OCI-LY1 (cell line): ENCODE measurements around the gene CMA1.
"Not testable (repeated sequence)": the region's sequence is repeated elsewhere in the genome, so short reads cannot be mapped to it uniquely, and the experiment has no call there.

Source experiments
- H2AFZ ChIP-seq: fragments of 200-600 bp; sonication (generic), shearing (Covaris generic); 2 replicates; pipeline ENCODE4 v1.6.0; 2014; ENCODE audit warnings: antibody characterized with exemption, mild to moderate bottlenecking, low read length
- H3F3A ChIP-seq: fragments of 200-600 bp; sonication (generic), shearing (Covaris generic); 2 replicates; pipeline ENCODE4 v1.6.0; 2014; ENCODE audit warnings: mild to moderate bottlenecking, antibody characterized with exemption, low read length, moderate library complexity; ENCODE audit not compliant: insufficient read depth
- H3K27ac ChIP-seq: fragments of 200-600 bp; sonication (generic); 2 replicates; pipeline ENCODE4 v1.5.1; 2014; ENCODE audit warnings: low read length, mixed run types, mild to moderate bottlenecking, low read depth; ENCODE audit not compliant: poor library complexity, severe bottlenecking
- H3K27me3 ChIP-seq: fragments of 200-600 bp; sonication (generic); 2 replicates; pipeline ENCODE4 v1.6.0; 2014; ENCODE audit warnings: antibody characterized with exemption, mild to moderate bottlenecking, low read length, moderate library complexity; ENCODE audit not compliant: insufficient read depth
- H3K36me3 ChIP-seq: fragments of 200-600 bp; sonication (generic); 2 replicates; pipeline ENCODE4 v1.6.1; 2014; ENCODE audit warnings: mild to moderate bottlenecking, antibody characterized with exemption, low read length, moderate library complexity, mixed read lengths; ENCODE audit not compliant: insufficient read depth
- H3K4me1 ChIP-seq: fragments of 200-600 bp; sonication (generic); 2 replicates; pipeline ENCODE4 v1.5.1; 2014; ENCODE audit warnings: mild to moderate bottlenecking, low read length, moderate library complexity; ENCODE audit not compliant: insufficient read depth, severe bottlenecking
- H3K4me2 ChIP-seq: fragments of 200-600 bp; sonication (generic), shearing (Covaris generic); 2 replicates; pipeline ENCODE4 v1.6.1; 2014; ENCODE audit warnings: low read length
- H3K4me3 ChIP-seq: fragments of 200-600 bp; sonication (generic); 2 replicates; pipeline ENCODE4 v1.5.1; 2014; ENCODE audit warnings: low read length, low read depth, mild to moderate bottlenecking, mixed read lengths; ENCODE audit not compliant: poor library complexity, severe bottlenecking
- H3K79me2 ChIP-seq: fragments of 200-600 bp; shearing (Covaris generic); 2 replicates; pipeline ENCODE4 v1.6.1; 2016; ENCODE audit warnings: mixed run types, low read length, mixed read lengths; ENCODE audit not compliant: insufficient read depth
- H3K9ac ChIP-seq: fragments of 200-600 bp; sonication (generic), shearing (Covaris generic); 2 replicates; pipeline ENCODE4 v1.6.1; 2014; ENCODE audit warnings: mild to moderate bottlenecking, low read length, mixed read lengths
- H3K9me2 ChIP-seq: fragments of 200-600 bp; sonication (generic), shearing (Covaris generic); 2 replicates; pipeline ENCODE4 v1.6.1; 2014; ENCODE audit warnings: low read depth, mild to moderate bottlenecking, low read length, mixed read lengths
- H3K9me3 ChIP-seq: fragments of 200-600 bp; shearing (Covaris generic); 2 replicates; pipeline ENCODE4 v1.6.1; 2014; ENCODE audit warnings: low read length, mixed read lengths
- H4K20me1 ChIP-seq: fragments of 200-600 bp; sonication (generic), shearing (Covaris generic); 2 replicates; pipeline ENCODE4 v1.6.0; 2016; ENCODE audit warnings: mild to moderate bottlenecking, low read length; ENCODE audit not compliant: insufficient read depth
- EZH2 ChIP-seq: fragments of 200-600 bp; sonication (generic), shearing (Covaris generic); IDR thresholded peaks from 2 replicates; pipeline ENCODE4 v1.8.0; 2017; ENCODE audit warnings: borderline replicate concordance, mixed run types, mild to moderate bottlenecking, antibody characterized with exemption, low read length, moderate library complexity, mixed read lengths
- TF ChIP-seq, protein P1 (sequence below): fragments of 200-600 bp; sonication (generic), shearing (Covaris generic); IDR thresholded peaks from 2 replicates; pipeline ENCODE4 v1.5.1; 2017; ENCODE audit warnings: mild to moderate bottlenecking, antibody characterized with exemption, low read length, moderate library complexity, mixed read lengths

CMA1 gene

DNA sequence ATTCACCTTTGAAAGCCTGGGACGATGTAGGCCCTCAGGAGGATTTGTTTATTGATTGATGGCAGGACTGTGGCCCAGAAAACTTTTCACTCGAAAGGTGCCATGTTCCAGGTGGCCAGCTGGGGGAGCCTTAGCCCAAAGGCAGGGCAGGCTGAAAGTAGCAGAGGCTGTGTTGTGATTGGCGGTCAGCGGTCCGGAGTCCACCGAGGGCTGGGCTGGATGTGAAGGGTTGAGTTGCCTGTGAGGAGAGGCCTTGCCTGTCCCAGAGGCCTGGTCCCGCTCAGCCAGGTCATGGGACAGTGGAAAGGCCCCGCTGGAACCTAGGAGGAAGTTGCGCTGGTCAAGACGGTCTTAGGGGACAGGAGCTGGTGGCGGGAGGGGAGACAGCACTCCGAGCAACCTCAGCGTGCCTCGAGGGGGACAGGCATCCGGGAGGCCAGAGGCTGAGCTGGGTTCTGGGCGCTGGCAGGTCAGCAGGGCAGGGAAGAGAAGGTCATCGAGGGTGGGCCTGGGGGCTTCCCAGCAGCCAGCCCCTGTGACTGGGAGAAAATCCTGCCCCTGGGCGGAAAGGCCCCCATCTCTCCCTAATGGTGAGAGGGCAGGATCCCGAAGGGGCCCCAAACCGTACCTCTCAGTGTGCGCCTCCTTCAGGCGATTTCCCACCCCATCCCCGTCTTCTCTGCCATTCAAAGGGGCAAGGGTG lies 26.3 kb downstream of the CMA1 start:
- Histone ChIP-seq H4K20me1 (no peaks in the 10 kb centered on the region), H3K36me3 (no peaks in the 10 kb centered on the region), H2AFZ (no peak overlapping the region), H3K9me3 (no peaks in the 10 kb centered on the region), H3K27me3 (no peaks in the 10 kb centered on the region), H3K4me3 (peak overlapping the region; percentile 36), H3K9me2 (no peaks in the 10 kb centered on the region), H3K4me2 (peak overlapping the region; percentile 48), H3F3A (no peaks in the 10 kb centered on the region), H3K79me2 (no peaks in the 10 kb centered on the region), H3K4me1 (peaks cover 16% of the 10 kb centered on the region), H3K9ac (no peak overlapping the region; the same call in 1 of the 2 replicates), H3K27ac (no peak overlapping the region)
- TF ChIP-seq EZH2, result no peak
- TF ChIP-seq, protein P1, sequence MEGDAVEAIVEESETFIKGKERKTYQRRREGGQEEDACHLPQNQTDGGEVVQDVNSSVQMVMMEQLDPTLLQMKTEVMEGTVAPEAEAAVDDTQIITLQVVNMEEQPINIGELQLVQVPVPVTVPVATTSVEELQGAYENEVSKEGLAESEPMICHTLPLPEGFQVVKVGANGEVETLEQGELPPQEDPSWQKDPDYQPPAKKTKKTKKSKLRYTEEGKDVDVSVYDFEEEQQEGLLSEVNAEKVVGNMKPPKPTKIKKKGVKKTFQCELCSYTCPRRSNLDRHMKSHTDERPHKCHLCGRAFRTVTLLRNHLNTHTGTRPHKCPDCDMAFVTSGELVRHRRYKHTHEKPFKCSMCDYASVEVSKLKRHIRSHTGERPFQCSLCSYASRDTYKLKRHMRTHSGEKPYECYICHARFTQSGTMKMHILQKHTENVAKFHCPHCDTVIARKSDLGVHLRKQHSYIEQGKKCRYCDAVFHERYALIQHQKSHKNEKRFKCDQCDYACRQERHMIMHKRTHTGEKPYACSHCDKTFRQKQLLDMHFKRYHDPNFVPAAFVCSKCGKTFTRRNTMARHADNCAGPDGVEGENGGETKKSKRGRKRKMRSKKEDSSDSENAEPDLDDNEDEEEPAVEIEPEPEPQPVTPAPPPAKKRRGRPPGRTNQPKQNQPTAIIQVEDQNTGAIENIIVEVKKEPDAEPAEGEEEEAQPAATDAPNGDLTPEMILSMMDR, result peak; percentile 82

DNA sequence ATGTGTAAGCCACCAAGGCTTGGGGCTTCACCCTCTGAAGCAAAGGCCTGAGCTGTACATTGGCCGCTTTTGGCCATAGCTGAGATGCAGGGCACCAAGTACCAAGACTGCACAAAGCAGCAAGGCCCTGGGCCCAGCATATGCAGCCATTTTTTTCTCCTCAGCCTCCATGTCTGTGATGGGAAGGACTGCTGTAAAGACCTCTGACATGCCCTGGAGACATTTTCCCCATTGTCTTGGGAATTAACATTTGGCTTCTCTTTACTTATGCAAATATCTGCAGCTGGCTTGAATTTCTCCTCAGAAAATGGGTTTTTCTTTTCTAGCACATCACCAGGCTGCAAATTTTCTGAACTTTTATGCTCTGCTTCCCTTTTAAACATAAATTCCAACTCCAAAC lies 28.1 kb downstream of the CMA1 start:
- not testable (repeated sequence) for H2AFZ ChIP-seq, H3K4me3 ChIP-seq, H3K4me2 ChIP-seq, H3K36me3 ChIP-seq, H3K9me2 ChIP-seq, H3K27me3 ChIP-seq, H3K9ac ChIP-seq, H3K27ac ChIP-seq, H3K79me2 ChIP-seq, H4K20me1 ChIP-seq, H3F3A ChIP-seq, H3K9me3 ChIP-seq
- H3K4me1 ChIP-seq, result peaks cover 16% of the 10 kb centered on the region

GRCh38 chr14:24475261-24475660 lies 32.8 kb downstream of the CMA1 start:
- no peaks in the 10 kb centered on the region for H3K27me3 ChIP-seq
- no peaks in the 10 kb centered on the region for H3K9me2 ChIP-seq
- H3K4me2 ChIP-seq, result no peak overlapping the region
- H3K9ac ChIP-seq, result no peak overlapping the region
- no peaks in the 10 kb centered on the region for H3K4me1 ChIP-seq
- no peak for TF ChIP-seq EZH2
- TF ChIP-seq, protein P1, result no peak
- no peak overlapping the region for H2AFZ ChIP-seq
- H3K36me3 ChIP-seq, result no peaks in the 10 kb centered on the region; the same call in 1 of the 2 replicates
- no peaks in the 10 kb centered on the region for H3K79me2 ChIP-seq
- H3K4me3 ChIP-seq, result no peak overlapping the region
- no peaks in the 10 kb centered on the region for H3K9me3 ChIP-seq
- H3K27ac ChIP-seq, result no peak overlapping the region
- H4K20me1 ChIP-seq, result no peaks in the 10 kb centered on the region
- H3F3A ChIP-seq, result no peaks in the 10 kb centered on the region

GRCh38 chr14:24473211-24473610 lies 34.9 kb downstream of the CMA1 start:
- no peak for TF ChIP-seq EZH2
- TF ChIP-seq, protein P1, result no peak
- Histone ChIP-seq H3K9ac (no peak overlapping the region), H2AFZ (no peak overlapping the region), H3K27me3 (no peaks in the 10 kb centered on the region), H3K27ac (no peak overlapping the region), H3K36me3 (no peaks in the 10 kb centered on the region; the same call in 1 of the 2 replicates), H3F3A (no peaks in the 10 kb centered on the region), H4K20me1 (no peaks in the 10 kb centered on the region), H3K4me1 (no peaks in the 10 kb centered on the region), H3K9me2 (no peaks in the 10 kb centered on the region), H3K9me3 (no peaks in the 10 kb centered on the region), H3K4me2 (no peak overlapping the region), H3K79me2 (no peaks in the 10 kb centered on the region), H3K4me3 (no peak overlapping the region)

- H3K4me2 ChIP-seq, H3K9me3 ChIP-seq, H3K27ac ChIP-seq, H3K27me3 ChIP-seq, H3K79me2 ChIP-seq, H3F3A ChIP-seq, H2AFZ ChIP-seq, H3K9me2 ChIP-seq, H3K4me1 ChIP-seq, H3K4me3 ChIP-seq, H3K36me3 ChIP-seq, H3K9ac ChIP-seq, H4K20me1 ChIP-seq: not testable (repeated sequence)
Observed at GRCh38 chr14:24470450-24470849, 37.6 kb downstream of the CMA1 start.
